GM21529 (cell line): Measurements from ENCODE around the gene CAPZB.

ENCODE experiments used
- ATAC-seq: cut with Tn5 transposase; IDR thresholded peaks from one replicate; pipeline ENCODE4 v1.9.1; 2021; ENCODE audit not compliant: unreplicated experiment

Gene CAPZB

DNA sequence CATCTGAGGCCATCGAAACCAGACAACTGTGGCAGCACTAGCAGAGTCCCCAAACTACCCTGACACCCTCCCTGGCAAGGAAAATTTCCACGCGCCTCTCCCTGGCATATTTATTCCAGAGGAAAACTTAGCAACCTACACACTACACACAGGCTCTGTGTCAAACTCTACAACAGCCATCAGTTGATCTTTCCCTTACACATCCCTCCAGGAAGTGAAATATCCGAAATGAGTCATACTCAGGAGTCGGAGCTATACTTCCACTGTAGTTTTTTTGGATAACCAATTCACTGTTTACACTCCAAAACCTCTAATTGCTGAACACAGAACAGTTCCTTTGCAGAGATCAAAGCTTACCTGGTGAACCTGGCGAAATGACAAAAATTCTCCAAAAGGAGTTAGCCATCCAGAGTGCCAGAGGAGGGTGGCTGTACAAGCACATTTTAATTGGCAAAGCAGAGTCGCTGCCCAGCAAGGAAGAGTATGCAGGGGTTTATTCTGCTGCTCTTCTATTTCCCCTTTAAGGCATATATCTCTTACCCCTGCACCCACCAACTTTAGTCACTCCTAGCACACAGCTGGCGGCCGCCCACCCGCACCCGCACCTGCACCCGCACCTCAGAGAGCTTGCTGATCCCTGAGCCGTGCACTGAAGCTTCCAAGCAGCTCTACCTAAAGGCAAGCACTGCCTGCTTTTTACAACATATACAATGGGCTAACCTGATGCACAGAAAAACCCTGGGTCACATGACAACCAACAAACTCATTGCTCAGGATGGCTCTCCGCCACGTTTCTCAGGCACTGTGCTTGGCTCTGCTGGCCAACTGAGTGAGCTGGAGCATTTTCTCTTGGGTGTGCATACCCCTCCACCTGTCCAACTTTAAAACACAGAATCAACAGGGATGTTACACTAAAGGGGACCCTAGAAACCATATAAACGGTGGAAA, 54.9 kb downstream of the CAPZB start:
- ATAC-seq = no peak

DNA sequence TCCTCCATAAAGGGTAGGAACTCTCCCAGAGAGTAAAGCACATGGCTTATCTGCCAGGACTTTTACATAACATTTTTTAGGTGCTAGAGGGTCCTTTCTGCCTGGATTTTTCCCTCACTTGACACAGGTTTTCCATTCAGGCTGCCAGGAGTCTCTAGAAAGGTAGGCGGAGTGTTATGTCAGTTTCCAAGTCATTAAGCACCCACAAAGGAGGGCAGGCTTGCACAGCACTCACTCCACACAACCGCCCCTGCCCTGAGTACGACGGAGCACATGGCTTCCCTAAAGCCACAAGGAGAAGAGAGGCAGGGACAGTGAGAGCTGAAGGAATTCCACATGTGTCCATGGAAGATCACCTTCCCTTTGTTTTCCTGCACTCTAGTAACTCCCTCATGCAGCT, 55.7 kb downstream of the CAPZB start:
- ATAC-seq = no peak

DNA sequence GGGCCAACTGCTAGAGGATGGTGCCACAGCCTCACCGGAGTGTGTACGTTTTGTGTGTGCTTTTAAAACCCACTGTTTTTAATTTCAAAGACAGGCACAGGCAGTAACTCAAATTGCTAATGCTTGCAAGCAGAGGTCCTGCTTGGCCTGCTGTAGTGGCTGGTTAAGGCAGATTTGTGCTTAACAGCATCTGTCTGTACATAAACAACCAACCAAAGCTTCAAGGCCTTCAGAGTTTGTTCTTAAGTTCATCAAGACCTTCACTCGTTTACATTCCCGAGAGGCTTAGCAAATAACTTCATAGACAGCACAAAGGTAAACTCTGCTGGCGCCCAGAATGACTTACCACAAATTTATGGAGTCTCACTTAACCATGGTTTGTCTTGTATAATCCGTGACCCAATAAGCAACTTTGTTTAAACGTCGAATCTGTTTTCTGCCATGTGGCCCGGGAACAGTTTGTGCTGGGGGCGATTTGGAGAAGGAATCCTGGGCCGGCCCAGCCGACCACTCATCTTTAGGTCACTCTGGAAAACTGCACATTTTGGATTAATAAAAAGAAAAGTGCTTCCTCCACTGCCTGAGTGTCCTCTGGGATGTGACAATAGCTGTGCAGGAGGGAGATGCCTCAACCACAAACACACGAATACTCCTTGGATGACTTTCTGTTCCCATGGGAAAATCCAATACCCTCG, 58.1 kb downstream of the CAPZB start:
- ATAC-seq = no peak

DNA sequence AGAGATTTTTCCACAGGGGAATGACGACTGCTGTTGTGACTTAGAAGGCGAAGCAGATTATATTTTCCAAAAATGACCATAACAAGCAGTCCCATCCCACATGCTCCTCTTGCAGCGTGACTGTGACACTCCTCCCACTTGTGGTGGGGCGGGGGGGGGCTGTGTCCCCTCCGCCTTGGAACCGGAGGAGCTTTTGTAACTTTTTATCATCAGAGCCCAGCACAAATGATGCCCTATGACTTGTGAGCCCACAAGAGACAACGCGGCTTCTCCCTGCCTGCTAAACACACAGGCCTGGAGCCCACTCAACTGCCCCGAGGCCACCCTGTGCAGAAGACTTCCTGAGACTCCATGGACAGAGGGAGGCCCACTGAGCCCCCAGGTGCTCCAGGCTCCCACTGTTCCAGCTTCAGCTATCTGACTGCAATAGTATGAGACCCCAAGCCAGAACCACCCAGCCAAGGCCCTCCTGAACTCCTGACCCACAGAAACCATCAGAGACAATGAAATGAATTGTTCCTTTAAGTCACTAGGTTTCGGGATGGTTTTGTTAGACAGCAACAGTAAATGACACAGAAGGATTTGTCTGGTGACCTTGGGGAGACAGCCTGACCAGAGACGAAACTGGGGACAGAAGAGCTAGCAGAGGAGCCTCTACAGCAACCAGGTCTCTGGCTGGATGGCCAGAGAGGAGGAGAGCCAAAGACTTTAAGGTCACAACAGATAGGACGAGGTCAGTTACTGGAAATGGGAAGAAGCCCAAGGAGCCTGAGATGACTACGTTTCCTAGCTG, 58.8 kb downstream of the CAPZB start:
- no peak for ATAC-seq

DNA sequence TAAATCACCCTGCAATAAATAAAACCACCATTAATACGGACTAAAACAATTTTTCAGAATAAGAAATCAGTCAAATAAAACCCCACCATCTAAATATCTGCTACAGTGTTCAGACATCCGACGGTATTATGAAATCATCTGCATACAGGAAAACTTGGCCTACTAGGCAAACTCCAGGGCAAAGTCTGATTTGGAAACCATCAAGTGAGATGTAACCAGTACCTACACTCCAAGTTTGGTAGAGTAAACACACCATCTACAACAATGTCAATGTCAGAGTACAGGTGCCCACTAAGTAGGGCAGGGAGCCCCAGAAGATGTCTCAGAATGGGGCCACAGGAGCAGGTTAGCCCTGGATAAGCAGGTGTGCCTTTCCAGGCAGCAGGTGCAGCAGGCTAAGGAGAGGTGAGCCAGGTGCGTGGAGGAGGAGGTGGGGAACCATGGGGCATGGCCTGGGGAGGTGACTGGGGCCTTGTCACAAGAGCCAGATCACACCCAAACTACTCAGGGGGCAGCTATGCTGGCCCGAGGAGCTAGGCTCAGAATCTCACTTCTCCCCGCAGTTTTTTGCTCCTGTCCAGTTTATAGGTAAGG, 59.6 kb downstream of the CAPZB start:
- no peak for ATAC-seq

DNA sequence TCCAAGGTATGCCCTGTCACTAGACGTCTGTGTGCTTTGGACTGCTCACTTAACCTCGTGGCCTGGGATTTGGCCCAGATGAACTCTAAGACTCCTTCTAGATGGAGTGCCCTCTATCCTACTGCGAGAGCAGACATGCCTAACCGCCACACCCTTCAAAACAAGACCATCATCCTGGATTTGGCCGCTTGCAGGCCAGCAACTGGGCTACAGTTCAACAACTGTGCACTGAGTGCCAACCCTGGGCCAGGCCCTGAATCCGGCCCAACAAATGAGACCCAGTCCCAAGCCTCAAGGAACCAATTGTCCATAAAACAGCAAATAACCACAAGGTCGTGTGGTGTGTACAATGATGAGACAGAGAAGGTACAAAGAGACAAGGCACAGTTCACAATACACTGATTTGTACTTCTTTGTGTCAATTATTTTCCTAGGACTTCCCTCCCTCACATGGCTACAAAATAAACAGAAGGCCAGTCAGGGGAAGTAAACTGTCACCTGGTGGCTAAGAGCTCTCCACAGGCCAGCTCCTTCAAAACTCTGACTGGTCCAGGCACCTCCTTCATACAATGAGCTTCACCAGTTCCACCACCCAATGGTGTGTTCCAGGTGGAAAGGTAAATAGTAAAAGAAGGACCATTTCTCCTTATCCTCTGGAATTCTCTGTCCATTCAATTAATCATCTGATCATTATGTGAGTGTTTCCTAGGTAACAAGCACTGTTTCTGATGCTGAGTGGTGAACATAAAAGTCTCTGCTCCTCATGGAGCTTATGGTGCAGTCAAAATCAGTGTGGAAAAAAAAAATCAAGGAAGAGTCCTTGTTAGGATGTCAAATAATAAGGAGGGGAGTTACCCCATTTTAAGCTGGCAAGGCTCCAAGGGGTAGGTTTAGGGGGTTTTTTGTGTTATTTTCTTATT, 60.4 kb downstream of the CAPZB start:
- ATAC-seq = no peak

DNA sequence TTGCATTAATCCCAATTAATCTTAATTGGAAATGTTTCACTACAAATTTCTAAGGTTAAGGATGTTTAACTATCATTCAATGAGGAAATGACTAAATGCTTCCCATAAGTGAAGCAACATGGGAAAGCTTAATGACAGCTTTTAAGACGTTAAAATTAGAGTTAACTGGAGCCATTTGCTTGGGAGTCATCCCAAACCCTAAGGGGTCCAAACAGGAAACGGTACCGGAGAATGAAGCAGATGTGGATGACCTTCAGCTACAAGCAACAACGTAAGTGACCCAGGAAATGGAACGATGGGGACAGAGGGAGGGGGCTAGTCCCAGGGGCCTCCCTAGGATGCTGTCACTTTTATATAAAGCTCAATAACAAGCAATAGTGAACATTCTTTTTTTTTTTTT, 62.2 kb downstream of the CAPZB start:
- ATAC-seq = no peak

DNA sequence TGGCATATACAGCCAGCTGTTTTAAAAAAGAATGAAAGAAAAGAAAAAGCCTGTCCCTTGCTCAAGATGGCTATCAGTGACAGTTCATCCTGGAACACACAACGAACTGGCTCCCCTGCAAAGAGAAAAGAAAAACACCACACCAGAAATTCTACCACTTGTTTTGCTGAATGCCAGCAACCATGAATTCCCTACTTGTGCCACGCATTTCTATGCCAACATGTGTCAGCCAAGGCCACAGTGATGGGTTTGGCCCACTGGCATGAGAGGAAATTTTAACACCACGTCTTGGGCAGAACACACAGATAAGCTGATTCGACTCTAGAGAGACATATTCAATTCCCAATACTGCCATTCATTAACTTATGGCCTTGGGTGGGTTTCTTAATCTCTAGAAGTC, 64.0 kb downstream of the CAPZB start:
- ATAC-seq = no peak

DNA sequence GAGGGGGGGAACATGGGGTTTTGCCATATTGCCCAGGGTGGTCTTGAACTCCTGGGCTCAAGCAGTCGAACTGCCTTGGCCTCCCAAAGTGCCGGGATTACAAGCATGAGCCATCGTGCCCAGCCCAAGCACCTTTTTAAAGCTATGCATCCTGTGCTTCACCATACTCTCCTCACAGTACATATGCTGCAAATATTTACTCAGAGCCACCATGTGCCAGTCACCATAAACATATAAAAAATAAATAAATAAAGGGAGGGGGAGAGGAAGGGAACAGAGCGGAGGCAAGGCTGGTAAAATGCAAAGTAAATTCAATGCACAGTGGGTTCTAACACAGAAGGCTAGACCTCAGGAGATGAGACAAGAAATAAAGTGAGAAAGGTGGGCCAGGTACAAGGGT, 64.7 kb downstream of the CAPZB start:
- ATAC-seq = no peak

DNA sequence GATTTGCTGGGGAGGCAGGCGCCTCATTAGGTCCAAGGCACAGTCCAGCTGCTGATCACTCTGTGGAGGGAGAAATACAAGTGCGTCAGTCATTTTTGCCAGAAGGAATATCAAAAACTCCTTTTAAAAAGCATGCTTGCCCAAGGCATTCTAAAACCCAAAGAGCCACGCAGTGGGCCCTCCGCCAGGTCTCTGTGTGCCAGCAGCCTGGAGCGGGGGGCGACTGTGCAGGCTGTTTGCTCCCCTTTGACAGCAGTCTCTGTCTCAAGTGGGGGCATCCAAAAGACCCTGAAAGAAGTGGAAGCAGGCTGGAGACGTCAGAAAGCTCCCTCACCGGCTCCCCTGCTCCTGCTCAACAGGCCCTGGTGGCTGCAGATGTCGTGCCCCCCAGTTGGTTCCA, 65.6 kb downstream of the CAPZB start:
- no peak for ATAC-seq

DNA sequence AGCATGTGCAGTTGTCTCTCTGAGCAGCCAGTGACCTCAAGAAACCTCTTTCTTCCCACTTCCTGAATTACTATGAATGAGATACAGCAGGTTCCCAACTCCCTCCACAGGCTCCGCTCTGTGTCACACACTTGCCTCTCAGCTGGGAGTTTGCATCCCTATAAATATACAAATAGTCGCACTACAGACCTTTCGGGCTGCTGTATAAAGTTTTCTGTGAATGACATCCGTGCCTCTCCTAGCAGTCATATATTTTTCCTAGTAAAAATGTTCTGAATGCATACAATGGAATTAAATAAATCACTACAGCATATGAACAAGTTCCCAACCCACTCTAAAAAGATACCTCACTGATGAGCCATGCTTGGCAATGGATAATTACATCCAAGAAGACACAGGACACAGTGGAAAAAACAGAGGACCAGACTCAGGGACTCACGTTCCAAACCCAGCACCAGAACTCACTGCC, 66.8 kb downstream of the CAPZB start:
- no peak for ATAC-seq

DNA sequence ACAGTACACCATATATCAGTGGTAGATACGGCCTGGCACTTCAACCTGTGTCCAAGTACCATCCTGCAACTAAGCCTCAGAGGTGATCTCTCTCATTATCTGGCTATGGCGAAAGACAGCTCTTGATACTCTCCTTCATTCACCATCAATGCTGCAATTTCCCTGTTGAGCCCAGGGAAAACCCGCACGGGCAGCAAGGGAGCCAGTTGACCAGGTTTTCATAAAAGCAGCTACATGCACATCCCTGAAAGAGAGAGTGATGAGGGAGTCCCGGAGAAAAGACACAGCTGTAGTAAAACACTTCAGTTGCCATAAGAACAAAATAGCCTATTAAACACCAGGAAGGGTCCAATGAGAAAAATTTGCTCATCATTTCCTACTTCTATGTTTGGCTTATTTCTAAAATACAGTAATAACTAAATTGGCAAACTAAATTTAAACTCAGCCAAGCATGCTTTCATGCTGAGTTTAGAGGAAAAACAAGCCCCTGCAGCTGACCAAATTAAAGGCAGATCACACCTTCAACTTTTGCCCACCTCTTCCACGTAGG, 68.3 kb downstream of the CAPZB start:
- ATAC-seq = no peak

DNA sequence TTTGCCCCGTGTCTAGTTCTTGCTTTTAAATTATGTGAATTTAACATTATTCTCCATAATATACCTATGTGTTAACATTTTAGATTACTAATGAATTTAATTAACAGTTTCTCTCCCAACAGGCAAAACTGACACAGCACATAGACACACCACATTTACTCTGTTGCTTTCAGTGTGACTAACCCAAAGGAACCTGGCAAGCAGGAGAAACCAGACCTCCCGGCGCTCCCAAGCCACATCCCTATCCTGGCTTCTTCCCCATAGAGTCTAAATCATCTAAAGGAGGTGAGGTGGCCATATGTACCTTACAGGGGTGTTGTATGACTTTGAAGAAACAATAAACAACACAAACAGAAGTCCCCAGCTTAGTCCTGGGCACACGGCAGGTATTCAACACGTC, 69.2 kb downstream of the CAPZB start:
- no peak for ATAC-seq

DNA sequence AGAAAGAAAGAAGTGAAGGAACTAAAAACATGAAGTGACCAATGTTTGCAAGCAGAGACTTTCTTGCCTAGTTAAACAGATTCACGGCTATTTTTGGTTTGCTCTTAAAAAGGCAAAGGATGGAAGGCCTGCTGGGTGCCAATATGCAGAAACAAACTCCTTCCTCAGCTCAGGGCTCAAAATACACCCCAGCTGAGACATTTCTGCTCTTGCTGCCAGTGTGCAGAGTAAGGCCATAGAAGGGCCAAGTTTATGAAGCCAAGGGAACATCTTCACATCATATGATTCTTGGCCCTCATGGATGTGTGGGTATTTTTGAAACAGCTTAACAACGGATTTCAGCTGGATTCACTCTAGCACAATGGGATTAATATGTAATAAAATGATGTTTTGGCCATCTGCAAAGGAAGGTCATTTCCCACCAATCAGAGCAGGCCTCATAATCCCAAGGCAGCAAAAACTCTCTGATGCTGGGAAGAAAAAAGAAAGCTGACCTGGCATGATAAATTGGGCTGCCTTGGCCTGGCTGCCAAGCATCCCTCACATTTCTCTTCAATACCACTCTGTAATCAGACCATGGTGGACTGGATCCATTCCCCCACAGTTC, 70.7 kb downstream of the CAPZB start:
- no peak for ATAC-seq

DNA sequence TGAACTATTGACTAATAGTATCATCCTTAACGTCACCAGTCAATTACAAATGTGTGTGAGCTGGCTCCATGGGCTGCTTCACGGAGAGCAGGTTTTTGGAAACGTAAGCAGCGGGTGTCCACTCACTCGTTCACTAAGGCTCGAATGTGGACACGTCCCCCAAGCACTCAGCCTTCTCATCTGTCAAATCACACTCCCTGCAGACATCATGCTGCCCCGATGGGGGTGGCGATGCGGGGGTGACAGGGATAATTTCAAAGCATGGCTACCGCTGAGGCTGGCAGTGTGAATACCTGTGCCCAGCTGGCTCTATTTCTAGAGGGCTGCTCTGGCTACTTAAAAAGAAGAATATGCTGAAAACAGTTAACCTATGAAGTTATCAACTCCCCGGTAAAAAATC, 71.3 kb downstream of the CAPZB start:
- no peak for ATAC-seq

DNA sequence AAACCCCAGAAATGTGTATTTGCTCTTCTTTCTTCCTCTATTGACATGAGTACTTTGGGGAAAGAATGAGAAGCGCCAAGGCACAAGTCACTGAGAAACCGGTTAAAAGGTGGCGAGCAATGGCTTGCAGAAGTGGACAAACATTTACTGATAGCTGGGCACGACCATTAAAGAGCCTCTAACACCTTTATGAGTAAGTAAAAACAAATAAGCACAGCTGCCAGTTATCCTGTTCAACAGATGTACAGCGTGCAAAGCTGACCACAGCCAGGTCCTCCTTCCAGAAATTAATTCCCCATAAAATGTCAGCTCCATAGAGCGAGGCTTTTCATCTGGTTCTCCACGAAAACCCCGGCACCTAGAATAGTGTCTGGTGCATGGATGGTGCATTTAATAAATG, 72.7 kb downstream of the CAPZB start:
- no peak for ATAC-seq

DNA sequence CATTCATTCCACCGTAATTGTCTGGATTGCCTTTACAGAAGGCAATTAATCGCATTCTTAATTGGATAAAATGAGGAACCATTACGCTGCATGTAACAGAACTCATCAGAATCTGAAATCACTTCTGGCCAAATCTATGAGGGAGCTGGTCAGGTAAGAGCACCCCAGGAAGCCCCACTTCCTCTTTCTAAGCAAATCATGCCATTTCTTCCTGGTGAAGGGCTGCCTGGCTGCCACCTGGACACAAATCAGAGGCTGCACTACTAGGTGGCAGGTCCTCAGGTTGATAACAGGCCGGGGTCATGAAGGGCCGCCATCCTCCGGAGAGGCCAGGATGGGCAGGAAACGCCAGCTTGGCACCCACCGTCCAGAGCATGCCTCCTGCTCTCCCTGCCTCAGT, 73.7 kb downstream of the CAPZB start:
- ATAC-seq = no peak

DNA sequence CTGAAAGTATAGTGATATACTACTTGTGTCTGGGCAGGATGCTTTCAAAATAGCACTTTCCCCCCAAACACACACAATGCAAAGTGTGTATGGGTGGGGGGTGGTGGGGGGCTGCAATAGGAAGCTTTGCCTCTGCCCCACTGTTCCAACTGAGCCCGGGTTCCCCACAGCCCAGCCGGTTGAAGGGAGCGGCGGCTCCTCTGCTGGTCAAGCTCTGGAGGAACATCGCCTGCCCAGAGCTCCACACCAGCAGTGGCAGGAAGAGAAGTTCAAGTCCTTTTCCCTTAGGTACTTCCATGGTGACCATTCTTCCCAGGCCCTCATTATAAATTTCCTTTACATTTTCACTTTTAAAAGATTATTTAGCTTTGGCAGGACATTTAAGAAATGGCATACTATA, 74.9 kb downstream of the CAPZB start:
- ATAC-seq = no peak
